LNCAP (cell line): ENCODE measurements around the gene UQCC2.
A peak's percentile ranks its signal among the peaks of the same experiment; 100 is the strongest.

ENCODE experiments used
- TF ChIP-seq, protein P1 (sequence below): fragments of 450-650 bp; IDR thresholded peaks from 2 replicates; pipeline ENCODE4 v1.5.1; 2017; ENCODE audit warnings: mild to moderate bottlenecking

Gene UQCC2

DNA sequence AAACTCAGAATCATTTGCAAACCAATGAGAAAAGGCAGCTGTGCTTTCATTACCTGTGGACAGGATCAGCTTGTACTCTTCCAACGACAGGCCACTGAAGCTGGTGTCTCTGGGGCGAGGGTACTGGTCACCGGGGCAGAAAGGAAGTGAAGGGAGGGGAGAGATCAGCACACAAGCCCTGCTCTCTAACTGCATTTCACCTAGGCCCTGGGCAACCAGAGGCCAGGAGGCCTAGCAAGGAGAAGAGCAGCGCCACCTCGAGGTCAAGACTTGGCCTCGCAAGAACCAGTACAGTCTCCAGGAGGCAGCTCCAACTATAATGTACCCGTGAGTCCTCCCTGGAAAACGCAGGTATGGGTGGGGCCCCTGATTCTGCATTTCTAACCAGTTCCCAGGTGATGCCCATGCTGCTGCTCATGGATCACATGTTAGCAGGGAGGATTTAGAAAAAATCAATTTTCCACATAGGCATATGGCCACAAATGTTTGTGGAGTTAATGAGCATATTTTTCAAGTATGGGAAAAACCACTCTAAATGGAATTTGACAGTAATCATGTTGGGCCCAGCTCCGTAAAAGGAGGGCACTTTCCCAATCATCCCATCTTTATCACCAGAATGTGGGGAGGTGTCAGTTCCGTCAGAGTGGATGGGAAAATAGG is 11.0 kb downstream of the UQCC2 start:
- TF ChIP-seq, protein P1, sequence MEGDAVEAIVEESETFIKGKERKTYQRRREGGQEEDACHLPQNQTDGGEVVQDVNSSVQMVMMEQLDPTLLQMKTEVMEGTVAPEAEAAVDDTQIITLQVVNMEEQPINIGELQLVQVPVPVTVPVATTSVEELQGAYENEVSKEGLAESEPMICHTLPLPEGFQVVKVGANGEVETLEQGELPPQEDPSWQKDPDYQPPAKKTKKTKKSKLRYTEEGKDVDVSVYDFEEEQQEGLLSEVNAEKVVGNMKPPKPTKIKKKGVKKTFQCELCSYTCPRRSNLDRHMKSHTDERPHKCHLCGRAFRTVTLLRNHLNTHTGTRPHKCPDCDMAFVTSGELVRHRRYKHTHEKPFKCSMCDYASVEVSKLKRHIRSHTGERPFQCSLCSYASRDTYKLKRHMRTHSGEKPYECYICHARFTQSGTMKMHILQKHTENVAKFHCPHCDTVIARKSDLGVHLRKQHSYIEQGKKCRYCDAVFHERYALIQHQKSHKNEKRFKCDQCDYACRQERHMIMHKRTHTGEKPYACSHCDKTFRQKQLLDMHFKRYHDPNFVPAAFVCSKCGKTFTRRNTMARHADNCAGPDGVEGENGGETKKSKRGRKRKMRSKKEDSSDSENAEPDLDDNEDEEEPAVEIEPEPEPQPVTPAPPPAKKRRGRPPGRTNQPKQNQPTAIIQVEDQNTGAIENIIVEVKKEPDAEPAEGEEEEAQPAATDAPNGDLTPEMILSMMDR, result peak; percentile 65

DNA sequence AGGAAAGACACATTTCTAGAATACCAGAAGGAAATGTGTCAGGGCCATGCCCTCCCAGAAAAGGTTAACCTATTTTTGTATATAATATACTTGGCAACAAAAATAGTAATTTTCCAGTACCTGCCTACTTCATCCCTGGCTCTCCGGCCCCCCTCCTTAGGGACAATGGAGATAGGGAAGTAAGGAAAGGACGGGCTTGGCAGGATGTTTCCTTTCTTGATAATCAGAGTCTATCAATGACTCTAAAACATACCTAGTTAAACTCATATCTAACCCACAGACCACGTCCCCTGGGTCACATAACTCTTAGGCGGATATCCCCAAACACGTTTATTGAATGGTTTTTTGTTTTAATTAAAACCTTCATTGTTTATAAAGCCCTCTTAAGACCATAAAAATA is 11.8 kb downstream of the UQCC2 start:
- TF ChIP-seq, protein P1, result no peak

DNA sequence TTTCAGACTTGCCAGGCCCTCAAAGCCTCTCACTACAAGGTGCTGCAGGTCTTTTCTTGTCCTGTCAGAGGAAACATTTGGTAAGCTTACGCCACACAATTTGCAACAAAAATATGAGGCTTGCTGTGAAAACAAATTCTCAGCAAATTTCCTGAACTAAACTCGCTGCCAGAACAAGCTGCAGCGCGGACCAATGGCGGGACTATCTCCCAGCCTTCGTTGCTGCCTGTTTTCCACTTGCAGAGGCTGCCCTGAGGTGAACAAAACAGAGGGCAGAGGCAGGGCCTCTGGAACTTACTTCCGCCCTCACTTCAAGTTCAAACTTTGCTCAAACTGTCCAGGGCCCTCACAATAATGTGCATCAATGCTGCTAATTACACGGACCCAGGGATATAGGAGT is 12.4 kb downstream of the UQCC2 start:
- TF ChIP-seq, protein P1, result no peak

DNA sequence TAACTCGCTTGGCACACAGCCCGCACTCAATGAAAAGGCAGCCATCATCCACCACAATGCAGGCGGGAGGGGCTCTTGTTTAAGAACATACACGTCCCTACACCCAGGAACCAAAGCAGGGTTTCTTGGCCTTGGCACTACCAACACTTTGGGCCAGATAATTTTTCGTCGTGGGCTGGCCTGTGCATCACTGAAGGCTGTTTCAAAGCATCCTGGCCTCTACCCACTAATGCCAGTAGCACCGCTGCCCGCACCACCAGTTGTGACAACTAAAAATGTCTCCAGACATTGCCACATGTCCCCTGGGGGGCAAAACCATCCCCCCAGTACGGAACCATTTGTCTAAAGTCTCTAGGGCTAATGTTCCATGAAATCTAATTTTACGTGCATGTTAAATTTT is 13.0 kb downstream of the UQCC2 start:
- TF ChIP-seq, protein P1, result no peak

DNA sequence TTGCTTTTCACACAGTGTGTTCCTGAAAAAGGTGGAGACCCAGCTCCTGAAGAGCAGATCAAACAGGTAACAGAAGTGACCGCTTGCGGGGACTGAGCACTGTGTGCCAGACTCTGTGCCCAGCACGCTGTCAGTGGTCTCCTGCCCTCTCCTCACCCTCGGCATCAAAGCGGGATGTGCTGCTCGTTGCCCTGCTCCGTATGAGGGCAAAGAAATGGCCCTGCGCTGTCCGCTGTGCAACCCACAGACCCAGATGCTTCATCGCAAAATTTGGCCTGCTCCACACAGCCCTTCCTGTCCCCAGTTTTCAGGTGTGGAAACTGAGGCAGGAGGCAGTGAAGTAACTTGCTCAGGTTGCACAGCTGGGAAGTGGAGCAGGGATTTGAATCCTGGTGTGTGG is 13.7 kb downstream of the UQCC2 start:
- TF ChIP-seq, protein P1, result no peak

DNA sequence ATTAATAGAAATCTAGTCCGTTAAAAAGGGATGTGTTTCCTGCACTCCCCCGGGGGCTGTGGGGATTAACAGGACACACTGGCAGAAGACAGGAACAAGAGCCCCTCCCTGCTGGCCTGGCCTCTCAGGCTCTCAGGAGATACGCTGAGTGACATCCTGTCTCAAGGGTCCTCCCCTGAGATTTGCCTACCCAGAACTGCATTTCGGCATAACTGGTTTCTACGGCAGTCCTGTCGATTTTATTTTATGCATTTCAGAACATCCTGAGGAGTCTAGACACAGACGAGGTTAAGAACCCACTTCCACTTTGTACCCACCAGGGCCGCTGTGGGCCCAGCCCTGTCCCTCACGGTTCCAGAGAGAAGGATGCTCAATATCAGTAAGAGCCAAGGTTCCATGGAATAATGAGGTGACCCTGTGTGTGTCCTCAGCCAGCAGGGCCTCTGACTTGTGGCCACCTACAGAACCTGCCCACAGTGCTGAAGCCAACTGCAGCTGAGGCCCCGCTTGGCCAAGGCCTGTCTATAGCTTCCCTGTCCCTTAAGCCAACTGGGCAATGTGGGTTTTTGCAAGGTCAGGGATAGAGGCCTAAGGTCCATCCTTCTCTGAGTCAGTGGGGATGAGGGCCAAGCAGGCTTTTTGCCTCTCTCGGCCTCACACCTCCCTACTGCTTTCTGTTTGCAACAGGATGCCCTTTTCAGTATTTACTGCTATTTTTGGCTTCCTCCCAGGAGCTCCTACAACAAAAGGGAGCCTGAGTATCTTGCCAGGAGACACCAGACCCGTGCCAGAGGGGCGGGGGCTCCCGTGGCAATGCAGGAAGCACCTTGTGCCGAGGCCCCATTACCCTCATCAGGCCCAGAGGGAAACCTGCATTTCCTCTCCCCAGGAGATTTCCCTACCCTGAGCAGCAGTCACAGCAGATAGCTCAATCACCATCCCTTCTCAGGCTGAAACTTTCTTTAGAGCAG is 14.7 kb downstream of the UQCC2 start:
- TF ChIP-seq, protein P1, result no peak

DNA sequence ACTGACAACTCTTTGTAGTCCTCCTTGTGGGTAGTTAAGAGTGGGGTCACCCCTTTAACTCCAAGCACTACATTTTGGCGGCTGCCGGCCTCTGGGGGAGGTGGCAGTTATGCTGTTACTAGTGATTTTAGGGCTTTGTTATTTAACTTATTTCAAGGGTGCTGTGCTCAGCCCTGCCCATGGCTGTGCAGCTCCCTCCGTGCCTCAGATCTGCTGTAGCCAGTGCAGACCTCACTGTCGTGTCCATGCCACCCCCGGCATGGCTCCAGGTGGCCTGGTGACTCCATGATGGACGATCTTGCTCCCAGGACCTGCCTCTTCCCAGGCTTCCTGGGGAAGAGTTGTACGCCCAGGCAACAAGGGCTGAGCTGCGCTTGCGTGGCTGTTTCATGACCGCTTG is 15.4 kb downstream of the UQCC2 start:
- TF ChIP-seq, protein P1, result no peak
